ENCODE data around the gene CDC14A. TPM values are rescaled to one million over a fixed set of nuclear protein-coding genes. Genes with fewer than 3 reads are reported as not detected.

Gene CDC14A
- total and polyA plus RNA-seq, 2 of the 8 experiments (the other 6 are each of a cell fraction or from before 2014, with no cell fraction given): 3.2 to 8.9 TPM

DNA sequence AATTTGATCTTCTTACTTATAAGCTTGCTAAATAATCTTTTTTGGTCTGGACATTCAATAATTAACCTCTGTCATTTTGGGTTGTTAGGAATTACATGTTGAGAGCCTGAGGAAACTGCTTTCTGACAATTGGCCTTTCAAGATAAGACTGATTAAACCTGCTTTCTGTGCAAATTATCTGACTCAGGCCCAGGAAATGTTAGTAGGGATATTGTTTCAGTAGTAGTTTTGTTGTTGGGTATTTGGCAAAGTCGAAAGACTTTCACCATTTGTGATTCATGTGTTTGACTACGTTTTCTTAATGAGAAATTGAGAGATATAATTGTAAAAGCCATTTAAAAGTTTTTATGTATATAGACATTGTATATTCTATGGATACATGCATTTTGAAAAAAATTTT, 104.6 kb downstream of the CDC14A start:
- Histone ChIP-seq H3K36me3 (ENCODE audit: control insufficient read depth in 2 of 4, insufficient read depth in 4 of 4, low read length in 3 of 4) (no peaks in the 10 kb centered on the region), H2BK15ac (ENCODE audit: low read length) (no peak overlapping the region), H3K27me3 (replicated peaks in 1 of 4; ENCODE audit: control insufficient read depth in 3 of 4, extremely low read depth in 1 of 4, insufficient read depth in 3 of 4, low read length in 3 of 4) (no peaks in the 10 kb centered on the region), H3K4ac (replicated peaks; ENCODE audit: insufficient read length, low read depth, low read length) (no peak overlapping the region), H2BK120ac (replicated peaks; ENCODE audit: low read depth, low read length) (no peak overlapping the region), H3K4me2 (ENCODE audit: insufficient read depth in 1 of 2, low read depth in 2 of 2, low read length in 2 of 2) (no peak overlapping the region), H3K79me2 (ENCODE audit: control insufficient read depth in 1 of 2, insufficient read depth in 2 of 2, low read length in 2 of 2) (no peaks in the 10 kb centered on the region), H2BK5ac (ENCODE audit: low read depth, low read length) (no peak overlapping the region), H4K8ac (ENCODE audit: extremely low read depth, insufficient read depth, low read length) (no peak overlapping the region), H2BK12ac (ENCODE audit: low read depth, low read length) (no peak overlapping the region), H3K4me3 (ENCODE audit: extremely low read depth in 1 of 4, insufficient read depth in 2 of 4, low read depth in 3 of 4, low read length in 4 of 4) (no peak overlapping the region), H3K9ac (replicated peaks in 1 of 4; ENCODE audit: extremely low read depth in 1 of 4, low read depth in 3 of 4, low read length in 3 of 4) (no peak overlapping the region), H3K27ac (ENCODE audit: low read depth, low read length) (no peak overlapping the region), H3K23ac (ENCODE audit: insufficient read length) (no peak overlapping the region), H3K4me1 (replicated peaks in 1 of 4; ENCODE audit: control insufficient read depth in 3 of 4, insufficient read depth in 4 of 4, low read length in 3 of 4) (peaks cover 2 to 11% (median 5%) of the 10 kb centered on the region in 4 experiments; a peak in 6 of 7 replicates), H4K5ac (ENCODE audit: insufficient read length, low read depth, low read length) (no peak overlapping the region), H3K56ac (replicated peaks; ENCODE audit: insufficient read length, low read depth, low read length) (no peak overlapping the region), H2BK20ac (ENCODE audit: low read length) (no peak overlapping the region), H3K79me1 (ENCODE audit: low read depth, low read length) (no peaks in the 10 kb centered on the region), H3K23me2 (ENCODE audit: low read depth, low read length) (no peaks in the 10 kb centered on the region), H4K91ac (replicated peaks; ENCODE audit: insufficient read length, low read length) (no peak overlapping the region), H2AK5ac (ENCODE audit: low read depth, low read length) (no peak overlapping the region), H2AFZ (ENCODE audit: low read length) (no peak overlapping the region), H4K20me1 (replicated peaks in 1 of 2; ENCODE audit: control insufficient read depth in 1 of 2, insufficient read depth in 2 of 2, low read length in 2 of 2) (no peaks in the 10 kb centered on the region), H3K14ac (ENCODE audit: insufficient read length) (no peak overlapping the region), H3K9me3 (ENCODE audit: insufficient read depth in 2 of 2, low read depth in 1 of 2, low read length in 1 of 2) (no peaks in the 10 kb centered on the region), H3K18ac (ENCODE audit: extremely low read depth, low read length) (no peak overlapping the region)
- FAIRE-seq: no peak
- no peak for DNase-seq (ENCODE audit: low read depth in 1 of 2, low spot score in 2 of 2)
- CTCF ChIA-PET (ENCODE audit: partially characterized antibody): interaction anchor here (0.6 to 9.3 kb wide), 18 partner anchors 10 to 1018 kb away, joined by 3 to 68 read pairs (median 5); partner anchors contain the start of genes RTCA, SASS6 and TRMT13
- WGBS, 2 experiments (ENCODE audit: extremely low coverage in 1 of 2, insufficient coverage in 1 of 2, insufficient read length in 1 of 2, insufficient replicate concordance in 2 of 2, low coverage in 1 of 2, low lambda C conversion rate in 2 of 2, missing lambda C conversion rate in 1 of 2): 82% methylated on average over 2 of the region's 2 CpGs; no CpG with 5 or more reads in 1 of the 2 experiments
- POLR2A ChIA-PET (ENCODE audit: partially characterized antibody): no interaction called here
- TF ChIP-seq HDAC6 (IDR thresholded peaks at IDR 0.05; ENCODE audit: low read depth, low read length) (no peak), BCL11A (IDR thresholded peaks at IDR 0.05; ENCODE audit: low read depth in 2 of 2, low read length in 2 of 2) (no peak), POLR2AphosphoS5 (IDR thresholded peaks at IDR 0.05; ENCODE audit: low read depth, low read length) (no peak), SIRT6 (IDR thresholded peaks at IDR 0.05; ENCODE audit: low read length) (no peak), SIN3A (conservative IDR thresholded peaks at IDR 0.05 in 1 of 2, IDR thresholded peaks at IDR 0.05 in 1 of 2; ENCODE audit: low read depth in 1 of 2, low read length in 2 of 2) (no peak), KDM5A (IDR thresholded peaks at IDR 0.05; ENCODE audit: low read length) (no peak), HDAC2 (IDR thresholded peaks at IDR 0.05; ENCODE audit: borderline replicate concordance in 1 of 2, low read depth in 2 of 2, low read length in 2 of 2) (no peak), RAD21 (IDR thresholded peaks at IDR 0.05 in 1 of 2, conservative IDR thresholded peaks at IDR 0.05 in 1 of 2; ENCODE audit: low read depth in 2 of 2, low read length in 2 of 2) (no peak), TAF7 (optimal IDR thresholded peaks at IDR 0.05; ENCODE audit: borderline replicate concordance, low read depth, low read length) (no peak), RFX5 (IDR thresholded peaks at IDR 0.05; ENCODE audit: borderline replicate concordance, low read depth, low read length) (no peak), JUND (IDR thresholded peaks at IDR 0.05; ENCODE audit: low read length) (no peak), EP300 (IDR thresholded peaks at IDR 0.05; ENCODE audit: borderline replicate concordance in 1 of 2, low read depth in 2 of 2, low read length in 2 of 2) (no peak)
- TF ChIP-seq, protein P1, sequence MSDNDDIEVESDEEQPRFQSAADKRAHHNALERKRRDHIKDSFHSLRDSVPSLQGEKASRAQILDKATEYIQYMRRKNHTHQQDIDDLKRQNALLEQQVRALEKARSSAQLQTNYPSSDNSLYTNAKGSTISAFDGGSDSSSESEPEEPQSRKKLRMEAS (IDR thresholded peaks at IDR 0.05): no peak

All from H1 (cell line).